Neural cell (in vitro differentiated cells): ENCODE results near the gene RAB3IL1. TPM values are rescaled to one million over a fixed set of nuclear protein-coding genes. Genes with fewer than 3 reads are reported as not detected.
A peak's percentile ranks its signal among the peaks of the same experiment; 100 is the strongest.

Source experiments
- H2AFZ ChIP-seq: fragments of 200-600, 300-800 bp; sonication (generic), shearing (Covaris generic); 2 replicates; pipeline ENCODE4 v1.6.0; 2014; ENCODE audit warnings: low read depth, mild to moderate bottlenecking, antibody characterized with exemption, low read length, moderate library complexity
- H3F3A ChIP-seq: fragments of 200-600 bp; shearing (Covaris generic); 2 replicates; pipeline ENCODE4 v1.6.1; 2016; ENCODE audit warnings: mild to moderate bottlenecking, moderate library complexity, mixed read lengths, antibody characterized with exemption, low read length; ENCODE audit not compliant: insufficient read depth, poor library complexity, severe bottlenecking
- H3K27ac ChIP-seq: fragments of 200-600, 300-800 bp; sonication (generic), shearing (Covaris generic); 2 replicates; pipeline ENCODE4 v1.5.1; 2014; ENCODE audit warnings: mild to moderate bottlenecking, low read length, moderate library complexity
- H3K27me3 ChIP-seq: fragments of 300-800, 200-600 bp; sonication (generic), shearing (Covaris generic); 2 replicates; pipeline ENCODE4 v1.6.0; 2014; ENCODE audit warnings: mild to moderate bottlenecking, low read depth, low read length, moderate library complexity; ENCODE audit not compliant: insufficient read depth
- H3K36me3 ChIP-seq: fragments of 300-800, 200-600 bp; sonication (generic), shearing (Covaris generic); 2 replicates; pipeline ENCODE4 v1.5.1; 2014; ENCODE audit warnings: mild to moderate bottlenecking, antibody characterized with exemption, low read length, moderate library complexity; ENCODE audit not compliant: insufficient read depth
- H3K4me2 ChIP-seq: fragments of 300-800, 200-600 bp; sonication (generic), shearing (Covaris generic); 2 replicates; pipeline ENCODE4 v1.6.0; 2014; ENCODE audit warnings: mild to moderate bottlenecking, low read length
- H3K4me3 ChIP-seq: fragments of 300-800, 200-600 bp; sonication (generic), shearing (Covaris generic); 2 replicates; pipeline ENCODE4 v1.5.1; 2014; ENCODE audit warnings: mild to moderate bottlenecking, low read length, moderate library complexity
- H3K79me2 ChIP-seq: fragments of 200-600 bp; shearing (Covaris generic); replicated peaks from 2 replicates; pipeline ENCODE4 v1.6.0; 2014; ENCODE audit warnings: mild to moderate bottlenecking, low read length, moderate library complexity; ENCODE audit not compliant: insufficient read depth
- H3K9ac ChIP-seq: fragments of 300-800, 200-600 bp; sonication (generic), shearing (Covaris generic); 2 replicates; pipeline ENCODE4 v1.6.1; 2016; ENCODE audit warnings: mild to moderate bottlenecking, low read length, mixed read lengths
- H3K9me2 ChIP-seq: fragments of 200-600 bp; shearing (Covaris generic); 2 replicates; pipeline ENCODE4 v1.6.1; 2016; ENCODE audit warnings: mild to moderate bottlenecking, low read length, mixed read lengths; ENCODE audit not compliant: insufficient read depth
- H3K9me3 ChIP-seq: fragments of 200-600, 300-800 bp; sonication (generic), shearing (Covaris generic); 2 replicates; pipeline ENCODE4 v1.6.1; 2016; ENCODE audit warnings: mild to moderate bottlenecking, mixed run types, low read length, moderate library complexity, mixed read lengths
- H4K20me1 ChIP-seq: fragments of 200-600 bp; shearing (Covaris generic); 2 replicates; pipeline ENCODE4 v1.6.1; 2016; ENCODE audit warnings: mild to moderate bottlenecking, mixed run types; ENCODE audit not compliant: insufficient read depth
- EP300 ChIP-seq: fragments of 450-650 bp; conservative IDR thresholded peaks from 2 replicates; pipeline ENCODE4 v1.6.1; 2014; ENCODE audit warnings: antibody characterized with exemption, mild to moderate bottlenecking, moderate library complexity; ENCODE audit not compliant: poor library complexity, severe bottlenecking
- EZH2 ChIP-seq: fragments of 200-600, 300-800 bp; shearing (Covaris generic), sonication (generic); IDR thresholded peaks from 2 replicates; pipeline ENCODE4 v1.6.1; 2014; ENCODE audit warnings: antibody characterized with exemption, low read length, borderline replicate concordance, mild to moderate bottlenecking; ENCODE audit not compliant: insufficient read depth, poor library complexity, severe bottlenecking
- MXI1 ChIP-seq: fragments of 450-650 bp; conservative IDR thresholded peaks from 2 replicates; pipeline ENCODE4 v1.6.1; 2014; ENCODE audit warnings: antibody characterized with exemption, mild to moderate bottlenecking; ENCODE audit not compliant: poor library complexity, severe bottlenecking
- POLR2AphosphoS5 ChIP-seq: IDR thresholded peaks from 2 replicates; pipeline ENCODE4 v1.6.1; 2012
- RAD21 ChIP-seq: fragments of 450-650 bp; conservative IDR thresholded peaks from 2 replicates; pipeline ENCODE4 v1.6.1; 2014; ENCODE audit warnings: antibody characterized with exemption, mild to moderate bottlenecking, moderate library complexity
- SMC3 ChIP-seq: fragments of 450-650 bp; conservative IDR thresholded peaks from 2 replicates; pipeline ENCODE4 v1.6.1; 2014; ENCODE audit warnings: antibody characterized with exemption, mild to moderate bottlenecking, moderate library complexity; ENCODE audit not compliant: poor library complexity
- TAF1 ChIP-seq: IDR thresholded peaks from 2 replicates; pipeline ENCODE4 v1.6.1; 2012; ENCODE audit warnings: low read depth
- polyA plus RNA-seq: library from polyadenylated mRNA; depleted of rRNA; stranded (reverse); fragments of >200 nt; gene quantifications from 2 replicates; pipeline ENCODE4 v1.2.3, GENCODE V29; 2014
- TF ChIP-seq, protein P1 (sequence below): fragments of 450-650 bp; IDR thresholded peaks from 2 replicates; pipeline ENCODE4 v1.5.1; 2014; ENCODE audit warnings: antibody characterized with exemption, mild to moderate bottlenecking, moderate library complexity; ENCODE audit not compliant: poor library complexity, severe bottlenecking
- TF ChIP-seq, protein P2 (sequence below): IDR thresholded peaks from 2 replicates; pipeline ENCODE4 v1.6.1; 2012; ENCODE audit warnings: borderline replicate concordance

RAB3IL1 gene
- polyA plus RNA-seq, 1 donor from 2014 or later: 1.6 TPM

DNA sequence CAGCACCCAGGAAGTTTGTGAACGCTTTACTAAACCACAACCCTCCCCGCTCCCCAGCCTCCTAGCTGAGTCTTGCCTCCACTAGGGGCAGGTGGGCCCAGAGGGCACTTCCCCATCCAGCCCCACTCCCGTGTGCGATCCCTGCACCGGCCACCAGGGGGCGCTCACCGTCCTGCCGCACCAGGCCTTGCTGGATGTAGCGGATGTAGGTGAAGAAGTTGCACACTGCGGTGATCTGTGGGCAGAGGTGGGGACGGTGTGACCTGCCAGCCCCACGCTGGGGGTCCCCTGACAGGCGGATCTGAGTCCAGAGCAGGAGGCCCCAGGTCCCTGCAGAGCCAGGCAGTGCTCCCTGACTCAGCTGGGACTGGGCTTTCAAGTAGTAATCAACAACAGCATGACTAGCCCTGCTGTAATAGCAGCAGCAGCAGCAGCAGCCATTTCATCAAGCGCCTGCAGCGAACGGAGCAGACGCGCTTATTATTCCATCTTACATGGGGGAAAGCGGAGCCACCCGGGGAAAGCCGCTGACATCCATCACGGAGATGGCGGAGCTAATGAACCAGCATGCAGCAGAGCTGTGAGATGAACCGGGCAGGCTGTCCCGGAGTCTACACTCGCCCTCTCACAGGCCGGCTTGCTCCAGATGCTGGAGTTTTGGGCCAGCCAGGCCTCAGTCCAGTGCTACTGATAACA, 18.1 kb downstream of the RAB3IL1 start:
- H2AFZ ChIP-seq: no peak overlapping the region
- TF ChIP-seq MXI1 (peak; percentile 58), TAF1 (no peak), EP300 (peak; percentile 76), POLR2AphosphoS5 (peak; percentile 88), SMC3 (peak; percentile 85), EZH2 (no peak), RAD21 (peak; percentile 72)
- TF ChIP-seq, protein P1, sequence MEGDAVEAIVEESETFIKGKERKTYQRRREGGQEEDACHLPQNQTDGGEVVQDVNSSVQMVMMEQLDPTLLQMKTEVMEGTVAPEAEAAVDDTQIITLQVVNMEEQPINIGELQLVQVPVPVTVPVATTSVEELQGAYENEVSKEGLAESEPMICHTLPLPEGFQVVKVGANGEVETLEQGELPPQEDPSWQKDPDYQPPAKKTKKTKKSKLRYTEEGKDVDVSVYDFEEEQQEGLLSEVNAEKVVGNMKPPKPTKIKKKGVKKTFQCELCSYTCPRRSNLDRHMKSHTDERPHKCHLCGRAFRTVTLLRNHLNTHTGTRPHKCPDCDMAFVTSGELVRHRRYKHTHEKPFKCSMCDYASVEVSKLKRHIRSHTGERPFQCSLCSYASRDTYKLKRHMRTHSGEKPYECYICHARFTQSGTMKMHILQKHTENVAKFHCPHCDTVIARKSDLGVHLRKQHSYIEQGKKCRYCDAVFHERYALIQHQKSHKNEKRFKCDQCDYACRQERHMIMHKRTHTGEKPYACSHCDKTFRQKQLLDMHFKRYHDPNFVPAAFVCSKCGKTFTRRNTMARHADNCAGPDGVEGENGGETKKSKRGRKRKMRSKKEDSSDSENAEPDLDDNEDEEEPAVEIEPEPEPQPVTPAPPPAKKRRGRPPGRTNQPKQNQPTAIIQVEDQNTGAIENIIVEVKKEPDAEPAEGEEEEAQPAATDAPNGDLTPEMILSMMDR: peak; percentile 95
- TF ChIP-seq, protein P2, sequence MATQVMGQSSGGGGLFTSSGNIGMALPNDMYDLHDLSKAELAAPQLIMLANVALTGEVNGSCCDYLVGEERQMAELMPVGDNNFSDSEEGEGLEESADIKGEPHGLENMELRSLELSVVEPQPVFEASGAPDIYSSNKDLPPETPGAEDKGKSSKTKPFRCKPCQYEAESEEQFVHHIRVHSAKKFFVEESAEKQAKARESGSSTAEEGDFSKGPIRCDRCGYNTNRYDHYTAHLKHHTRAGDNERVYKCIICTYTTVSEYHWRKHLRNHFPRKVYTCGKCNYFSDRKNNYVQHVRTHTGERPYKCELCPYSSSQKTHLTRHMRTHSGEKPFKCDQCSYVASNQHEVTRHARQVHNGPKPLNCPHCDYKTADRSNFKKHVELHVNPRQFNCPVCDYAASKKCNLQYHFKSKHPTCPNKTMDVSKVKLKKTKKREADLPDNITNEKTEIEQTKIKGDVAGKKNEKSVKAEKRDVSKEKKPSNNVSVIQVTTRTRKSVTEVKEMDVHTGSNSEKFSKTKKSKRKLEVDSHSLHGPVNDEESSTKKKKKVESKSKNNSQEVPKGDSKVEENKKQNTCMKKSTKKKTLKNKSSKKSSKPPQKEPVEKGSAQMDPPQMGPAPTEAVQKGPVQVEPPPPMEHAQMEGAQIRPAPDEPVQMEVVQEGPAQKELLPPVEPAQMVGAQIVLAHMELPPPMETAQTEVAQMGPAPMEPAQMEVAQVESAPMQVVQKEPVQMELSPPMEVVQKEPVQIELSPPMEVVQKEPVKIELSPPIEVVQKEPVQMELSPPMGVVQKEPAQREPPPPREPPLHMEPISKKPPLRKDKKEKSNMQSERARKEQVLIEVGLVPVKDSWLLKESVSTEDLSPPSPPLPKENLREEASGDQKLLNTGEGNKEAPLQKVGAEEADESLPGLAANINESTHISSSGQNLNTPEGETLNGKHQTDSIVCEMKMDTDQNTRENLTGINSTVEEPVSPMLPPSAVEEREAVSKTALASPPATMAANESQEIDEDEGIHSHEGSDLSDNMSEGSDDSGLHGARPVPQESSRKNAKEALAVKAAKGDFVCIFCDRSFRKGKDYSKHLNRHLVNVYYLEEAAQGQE: peak; percentile 74
- no peaks in the 10 kb centered on the region for H4K20me1 ChIP-seq

DNA sequence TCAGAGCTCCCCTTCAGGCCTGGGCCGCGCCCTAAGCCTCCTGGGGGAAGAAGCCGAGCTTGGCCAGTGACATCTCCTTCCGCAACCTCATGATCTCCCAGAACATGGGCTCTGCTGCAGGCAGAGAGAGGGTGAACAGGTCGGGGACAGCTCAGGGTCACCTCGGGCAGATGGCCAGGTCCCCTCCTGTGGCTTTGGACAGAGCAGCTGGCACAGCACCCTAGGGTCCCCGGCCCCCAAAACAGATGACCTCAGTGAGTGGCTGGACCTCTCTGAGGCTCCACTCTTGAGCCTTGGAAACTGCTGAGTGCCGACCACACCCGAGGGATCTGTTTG, 19.2 kb downstream of the RAB3IL1 start:
- Histone ChIP-seq H3K9me2 (no peaks in the 10 kb centered on the region), H3K4me3 (no peak overlapping the region), H3K9ac (peak overlapping the region; percentile 48), H3F3A (peaks cover 7% of the 10 kb centered on the region), H2AFZ (no peak overlapping the region), H3K4me2 (no peak overlapping the region), H3K27me3 (no peaks in the 10 kb centered on the region), H3K36me3 (no peaks in the 10 kb centered on the region), H3K9me3 (no peaks in the 10 kb centered on the region), H3K79me2 (no peaks in the 10 kb centered on the region), H3K27ac (peak overlapping the region; percentile 81), H4K20me1 (no peaks in the 10 kb centered on the region)
- TF ChIP-seq TAF1 (no peak), EZH2 (no peak), POLR2AphosphoS5 (no peak), RAD21 (no peak), EP300 (no peak), MXI1 (no peak), SMC3 (no peak)
- TF ChIP-seq, protein P1: no peak
- TF ChIP-seq, protein P2: no peak

More for the DNA sequence above, 18.1 kb downstream of the RAB3IL1 start:
- Histone ChIP-seq H3K9ac (peak overlapping the region; percentile 53), H3K79me2 (no peaks in the 10 kb centered on the region), H3K9me3 (no peaks in the 10 kb centered on the region), H3K27me3 (no peaks in the 10 kb centered on the region), H3F3A (peaks cover 7% of the 10 kb centered on the region), H3K4me3 (peak overlapping the region; percentile 40), H3K4me2 (no peak overlapping the region), H3K36me3 (no peaks in the 10 kb centered on the region), H3K9me2 (no peaks in the 10 kb centered on the region), H3K27ac (peak overlapping the region; percentile 81)
